ENCODE data around the gene OR9A2. TPM values are rescaled to one million over a fixed set of nuclear protein-coding genes. Genes with fewer than 3 reads are reported as not detected.
"Not testable (repeated sequence)": the region's sequence is repeated elsewhere in the genome, so short reads cannot be mapped to it uniquely, and the experiment has no call there.

OR9A2 gene
- total and polyA plus RNA-seq, 7 experiments from 2014 or later, result not detected

DNA sequence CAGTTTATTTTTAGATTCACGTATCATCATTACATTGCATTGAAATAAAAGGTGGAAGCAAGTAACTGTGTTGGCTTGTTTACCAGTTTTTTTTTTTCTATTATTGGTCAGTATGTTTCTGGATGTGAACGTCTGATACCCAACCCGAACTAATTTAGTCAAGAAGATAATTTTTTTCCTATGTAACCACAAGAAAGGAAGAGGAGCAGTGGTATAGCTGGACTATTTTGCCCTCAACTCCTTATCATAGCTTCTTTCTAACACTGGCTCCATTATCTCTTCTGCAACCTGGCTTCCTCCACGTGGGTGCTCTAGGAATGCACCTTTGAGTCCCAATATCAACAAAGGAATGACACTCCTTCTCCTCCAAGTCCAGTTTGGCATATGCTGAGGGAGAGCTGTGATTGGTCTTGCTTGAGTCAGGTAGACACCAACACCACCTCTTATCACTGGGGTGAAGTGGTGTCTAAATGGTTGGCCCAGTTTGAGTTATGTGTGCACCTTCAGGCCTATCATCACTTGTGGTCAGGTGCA, 29.4 kb downstream of the OR9A2 start:
- no peak for DNase-seq
- no peak for ATAC-seq
- POLR2A ChIA-PET, result interaction anchor here (0.6 kb wide), 1 partner anchor 390 kb away, joined by 3 read pairs; no protein-coding TSS in a partner anchor
- Mint-ChIP-seq H3K36me3 (no peaks in the 10 kb centered on the region), H3K4me3 (no peak overlapping the region), H3K4me1 (no peaks in the 10 kb centered on the region), H3K9me3 (peaks cover 0 to 8% (median 0%) of the 10 kb centered on the region in 11 donors), H3K27ac (no peak overlapping the region), H3K27me3 (peaks cover 0 to 24% (median 0%) of the 10 kb centered on the region in 5 donors)
- H3K36me3 ChIP-seq (ENCODE audit: control insufficient read depth in 2 of 3, insufficient read depth in 3 of 3, low read length in 3 of 3), result no peaks in the 10 kb centered on the region
- H3K9me3 ChIP-seq (ENCODE audit: control insufficient read depth in 2 of 3, low read length in 3 of 3), result no peaks in the 10 kb centered on the region
- CTCF ChIA-PET, result no interaction called here
- H3K27ac ChIP-seq (ENCODE audit: low read depth, low read length), result no peak overlapping the region
- H3K27me3 ChIP-seq (ENCODE audit: control insufficient read depth in 2 of 2, insufficient read depth in 2 of 2, low read length in 2 of 2), result no peaks in the 10 kb centered on the region
- intact Hi-C loops (cut with micrococcal nuclease), result no loop called here
- no peak overlapping the region for H3K4me3 ChIP-seq (ENCODE audit: low read length)
- H3K4me1 ChIP-seq (ENCODE audit: control insufficient read depth in 2 of 2, insufficient read depth in 2 of 2, low read length in 2 of 2), result no peaks in the 10 kb centered on the region

DNA sequence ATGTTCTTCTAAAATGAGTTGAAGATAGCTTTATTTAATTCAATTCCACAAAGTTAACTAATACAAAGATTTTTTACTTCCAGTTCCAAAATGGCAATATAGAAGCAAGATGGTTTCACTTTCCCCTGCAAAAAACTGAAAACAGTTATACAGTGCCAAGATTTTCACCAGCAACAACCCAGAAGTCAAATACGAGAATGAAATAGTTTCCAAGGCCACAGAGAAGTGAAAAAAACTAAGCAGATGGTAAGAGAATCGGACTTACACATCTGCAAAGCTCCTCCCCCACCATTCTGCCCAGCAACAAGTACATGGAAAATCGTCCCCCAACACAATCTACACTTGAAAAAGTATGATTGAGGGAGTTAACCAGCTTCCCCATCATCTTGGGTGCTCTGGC, 34.5 kb downstream of the OR9A2 start:
- Mint-ChIP-seq H3K4me1 (peaks cover 0 to 2% (median 0%) of the 10 kb centered on the region in 7 donors), H3K27me3 (peaks cover 4 to 19% (median 12%) of the 10 kb centered on the region in 5 donors), H3K36me3 (no peaks in the 10 kb centered on the region), H3K9me3 (peaks cover 0 to 2% (median 0%) of the 10 kb centered on the region in 11 donors), H3K4me3 (no peak overlapping the region), H3K27ac (no peak overlapping the region)
- POLR2A ChIA-PET, result no interaction called here
- Histone ChIP-seq H3K36me3 (ENCODE audit: control insufficient read depth in 2 of 3, insufficient read depth in 3 of 3, low read length in 3 of 3) (no peaks in the 10 kb centered on the region), H3K4me1 (ENCODE audit: control insufficient read depth in 2 of 2, insufficient read depth in 2 of 2, low read length in 2 of 2) (no peaks in the 10 kb centered on the region), H3K9me3 (ENCODE audit: control insufficient read depth in 2 of 3, low read length in 3 of 3) (no peaks in the 10 kb centered on the region), H3K4me3 (ENCODE audit: low read length) (no peak overlapping the region), H3K27ac (ENCODE audit: low read depth, low read length) (no peak overlapping the region), H3K27me3 (ENCODE audit: control insufficient read depth in 2 of 2, insufficient read depth in 2 of 2, low read length in 2 of 2) (no peaks in the 10 kb centered on the region)
- CTCF ChIA-PET, result interaction anchor here (2.0 kb wide), 2 partner anchors 11 to 223 kb away, joined by 5 to 8 read pairs; no protein-coding TSS in a partner anchor
- intact Hi-C loops (cut with micrococcal nuclease), result no loop called here
- ATAC-seq, result no peak
- no peak for DNase-seq

- ChIA-PET CTCF (no interaction called here), POLR2A (no interaction called here)
- peaks cover 0 to 17% (median 3%) of the 10 kb centered on the region in 11 donors for H3K9me3 Mint-ChIP-seq
- no peak overlapping the region for H3K27ac Mint-ChIP-seq
- no peaks in the 10 kb centered on the region for H3K27me3 ChIP-seq (ENCODE audit: control insufficient read depth in 2 of 2, insufficient read depth in 2 of 2, low read length in 2 of 2)
- peaks cover 6 to 28% (median 12%) of the 10 kb centered on the region in 5 donors for H3K27me3 Mint-ChIP-seq
- no peaks in the 10 kb centered on the region for H3K4me1 ChIP-seq (ENCODE audit: control insufficient read depth in 2 of 2, insufficient read depth in 2 of 2, low read length in 2 of 2)
- no peaks in the 10 kb centered on the region for H3K36me3 Mint-ChIP-seq
- DNase-seq, result no peak
- H3K4me3 Mint-ChIP-seq, result no peak overlapping the region
- H3K4me3 ChIP-seq (ENCODE audit: low read length), result no peak overlapping the region
- no peaks in the 10 kb centered on the region for H3K9me3 ChIP-seq (ENCODE audit: control insufficient read depth in 2 of 3, low read length in 3 of 3)
- no peaks in the 10 kb centered on the region for H3K4me1 Mint-ChIP-seq
- intact Hi-C loops (cut with micrococcal nuclease), result no loop called here
- H3K36me3 ChIP-seq (ENCODE audit: control insufficient read depth in 2 of 3, insufficient read depth in 3 of 3, low read length in 3 of 3), result no peaks in the 10 kb centered on the region
- H3K27ac ChIP-seq (ENCODE audit: low read depth, low read length), result no peak overlapping the region
- no peak for ATAC-seq
Observed at GRCh38 chr7:142984297-142984696, 42.6 kb downstream of the OR9A2 start.

GRCh38 chr7:142983825-142984224, 43.1 kb downstream of the OR9A2 start:
- Histone ChIP-seq H3K27ac (ENCODE audit: low read depth, low read length) (no peak overlapping the region), H3K27me3 (ENCODE audit: control insufficient read depth in 2 of 2, insufficient read depth in 2 of 2, low read length in 2 of 2) (no peaks in the 10 kb centered on the region), H3K9me3 (ENCODE audit: control insufficient read depth in 2 of 3, low read length in 3 of 3) (no peaks in the 10 kb centered on the region), H3K4me1 (ENCODE audit: control insufficient read depth in 2 of 2, insufficient read depth in 2 of 2, low read length in 2 of 2) (no peaks in the 10 kb centered on the region), H3K4me3 (ENCODE audit: low read length) (no peak overlapping the region), H3K36me3 (ENCODE audit: control insufficient read depth in 2 of 3, insufficient read depth in 3 of 3, low read length in 3 of 3) (no peaks in the 10 kb centered on the region)
- intact Hi-C loops (cut with micrococcal nuclease), result no loop called here
- no peaks in the 10 kb centered on the region for H3K36me3 Mint-ChIP-seq
- DNase-seq (no peak), ATAC-seq (no peak)
- ChIA-PET POLR2A (interaction anchor here (1.1 kb wide), 1 partner anchor 279 kb away, joined by 4 read pairs; the partner anchor contains the start of gene GSTK1), CTCF (no interaction called here)
- H3K4me1 Mint-ChIP-seq, result no peaks in the 10 kb centered on the region
- H3K9me3 Mint-ChIP-seq, result peaks cover 0 to 19% (median 3%) of the 10 kb centered on the region in 11 donors
- H3K4me3 Mint-ChIP-seq, result no peak overlapping the region
- H3K27me3 Mint-ChIP-seq, result peaks cover 4 to 28% (median 12%) of the 10 kb centered on the region in 5 donors
- no peak overlapping the region for H3K27ac Mint-ChIP-seq

DNA sequence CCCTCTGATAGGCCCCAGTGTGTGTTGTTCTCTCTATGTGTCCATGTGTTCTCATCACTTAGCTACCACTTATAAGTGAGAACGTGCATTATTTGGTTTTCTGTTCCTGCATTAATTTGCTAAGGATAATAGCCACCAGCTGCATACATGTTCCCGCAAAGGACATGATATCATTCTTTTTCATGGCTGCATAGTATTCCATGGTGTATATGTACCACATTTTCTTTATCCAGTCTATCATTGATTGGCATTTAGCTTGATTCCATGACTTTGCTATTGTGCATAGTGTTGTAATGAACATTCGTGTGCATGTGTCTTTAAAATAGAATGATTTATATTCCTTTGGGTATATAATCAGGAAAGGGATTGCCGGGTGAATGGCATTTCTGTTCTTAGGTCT, 48.5 kb downstream of the OR9A2 start:
- ATAC-seq; H3K27ac ChIP-seq (ENCODE audit: low read depth, low read length); DNase-seq; H3K4me3 Mint-ChIP-seq; H3K9me3 ChIP-seq (ENCODE audit: control insufficient read depth in 2 of 3, low read length in 3 of 3); H3K4me1 Mint-ChIP-seq; CTCF ChIA-PET; H3K4me3 ChIP-seq (ENCODE audit: low read length); H3K4me1 ChIP-seq (ENCODE audit: control insufficient read depth in 2 of 2, insufficient read depth in 2 of 2, low read length in 2 of 2); H3K27ac Mint-ChIP-seq; POLR2A ChIA-PET; H3K36me3 ChIP-seq (ENCODE audit: control insufficient read depth in 2 of 3, insufficient read depth in 3 of 3, low read length in 3 of 3); H3K27me3 ChIP-seq (ENCODE audit: control insufficient read depth in 2 of 2, insufficient read depth in 2 of 2, low read length in 2 of 2); H3K36me3 Mint-ChIP-seq; intact Hi-C loops (cut with micrococcal nuclease): not testable (repeated sequence)
- peaks cover 4 to 35% (median 10%) of the 10 kb centered on the region in 5 donors for H3K27me3 Mint-ChIP-seq
- H3K9me3 Mint-ChIP-seq, result peaks cover 0 to 27% (median 3%) of the 10 kb centered on the region in 11 donors

Other genes starting within 250 kb of the OR9A2 start
- 100 to 1,000 TPM in 2 of 5 experiments, 10 to 100 TPM in 2, 1 to 10 TPM in 1; 9.8 to 110 (median 78.8) TPM for gene EPHB6, start 172.1 kb downstream of the OR9A2 start, total RNA-seq
- gene EPHB6, start 172.1 kb downstream of the OR9A2 start, polyA plus RNA-seq, result 10 to 100 TPM; 36.9 to 55.6 TPM
- gene TRPV6, start 141.4 kb downstream of the OR9A2 start, total RNA-seq, result under 1 TPM in 1 of 5 experiments, not detected in 4; 0.05 TPM
- gene TRPV6, start 141.4 kb downstream of the OR9A2 start, polyA plus RNA-seq, result not detected
- not detected for gene TRPV5, start 93.4 kb downstream of the OR9A2 start, total RNA-seq
- not detected for gene TRPV5, start 93.4 kb downstream of the OR9A2 start, polyA plus RNA-seq
- gene LLCFC1, start 87.6 kb downstream of the OR9A2 start, total RNA-seq, result under 1 TPM in 1 of 5 experiments, not detected in 4; 0.76 TPM
- not detected for gene LLCFC1, start 87.6 kb downstream of the OR9A2 start, polyA plus RNA-seq
- 1 to 10 TPM in 1 of 5 experiments, under 1 TPM in 3, not detected in 1; 0.11 to 1.5 (median 0.33) TPM for gene KEL, start 64.8 kb downstream of the OR9A2 start, total RNA-seq
- under 1 TPM in 1 of 2 donors, not detected in 1; 0.21 TPM for gene KEL, start 64.8 kb downstream of the OR9A2 start, polyA plus RNA-seq
- gene OR6V1, start 25.2 kb upstream of the OR9A2 start, total RNA-seq, result not detected
- gene OR6V1, start 25.2 kb upstream of the OR9A2 start, polyA plus RNA-seq, result not detected
- gene PIP, start 104.9 kb upstream of the OR9A2 start, total RNA-seq, result not detected
- not detected for gene PIP, start 104.9 kb upstream of the OR9A2 start, polyA plus RNA-seq
- not detected for gene TAS2R39, start 156.3 kb upstream of the OR9A2 start, total RNA-seq
- gene TAS2R39, start 156.3 kb upstream of the OR9A2 start, polyA plus RNA-seq, result not detected
- not detected for gene TAS2R40, start 194.9 kb upstream of the OR9A2 start, total RNA-seq
- gene TAS2R40, start 194.9 kb upstream of the OR9A2 start, polyA plus RNA-seq, result not detected
- gene GSTK1, start 236.3 kb upstream of the OR9A2 start, total RNA-seq, result 100 to 1,000 TPM; 253 to 385 (median 311) TPM
- 100 to 1,000 TPM; 398 to 470 TPM for gene GSTK1, start 236.3 kb upstream of the OR9A2 start, polyA plus RNA-seq